Pancreas (tissue), 10 donors: Measurements from ENCODE around the gene MYRF. TPM values are rescaled to one million over a fixed set of nuclear protein-coding genes. Genes with fewer than 3 reads are reported as not detected.

Experiments used
- ATAC-seq, 4 donors: fragments of 200-7000 bp; cut with Tn5 transposase; one replicate each; pipeline versions ENCODE4 v1.8.0 to v1.9.1; 2020; ENCODE audit warnings: mild to moderate bottlenecking in 4 of 4, moderate library complexity in 4 of 4
- DNase-seq, 6 donors: peaks; one replicate each; pipeline ENCODE4 v3.0.0-alpha.2; 2020
- FAIRE-seq: peaks from 2 replicates; lab custom pipeline; 2012; peaks lifted over from hg19 to GRCh38; lab: Jason Lieb, UNC
- H3K27ac ChIP-seq, 4 donors: fragments of 200-600 bp; sonication (generic); 1 replicate in 3 of 4; 2 replicates in 1 of 4; pipeline versions ENCODE4 v1.5.0 to v1.8.0; 2020
- H3K27me3 ChIP-seq, 4 donors: fragments of 200-600 bp; one replicate each; pipeline ENCODE4 v1.8.0; 2021
- H3K36me3 ChIP-seq, 3 donors: fragments of 200-600 bp; sonication (generic) in 1 of 3; one replicate each; pipeline versions ENCODE4 v1.5.0 to v1.8.0; 2020 to 2021
- H3K4me1 ChIP-seq, 3 donors: fragments of 200-600 bp; one replicate each; pipeline ENCODE4 v1.8.0; 2021
- H3K4me3 ChIP-seq, 4 donors: fragments of 200-600 bp; sonication (generic) in 2 of 4; one replicate each; pipeline versions ENCODE4 v1.5.0 to v1.8.0; 2020 to 2021
- H3K9me3 ChIP-seq, 4 donors: fragments of 200-600 bp; one replicate each; pipeline ENCODE4 v1.8.0; 2021
- CTCF ChIP-seq, 4 donors: fragments of 200-600 bp; sonication (generic) in 3 of 4; IDR thresholded peaks; one replicate each; pipeline versions ENCODE4 v1.5.0 to v1.8.0; 2021; ENCODE audit warnings: antibody characterized with exemption in 4 of 4
- WGBS, 2 donors: extraction: QIAGEN DNeasy Blood & Tissue Kit; methylation state at CpG; one replicate each; pipeline ENCODE4 v1.1.7; 2013; 5-methylcytosine and 5-hydroxymethylcytosine counted together
- intact Hi-C, 3 donors: fragments of 100-400 bp; cut with DNase I; formaldehyde crosslinking; loops; one replicate each; pipeline versions ENCODE4 v1.11.1 to v1.14.2; 2022
- polyA plus RNA-seq, 2 donors: library from polyadenylated mRNA; stranded (reverse); fragments of 200-250 nt; gene quantifications; one replicate each; pipeline ENCODE4 v1.2.3, GENCODE V29; 2013
- total RNA-seq, 6 donors: library from RNA; stranded (reverse); fragmentation: NEBNext Ultra II Directional in 4 of 6; extraction: Animal tissue kit (Norgen Biotek cat#: 25700) in 4 of 6; gene quantifications; one replicate each; pipeline versions ENCODE4 v1.2.1 to v1.2.4, GENCODE V29; 2021 to 2023
- donor health status: healthy with polysubstance abuse.
- donor health status: DM: no; HTN: no; CAD: no; lungs with moderate emphysema.
- donor health status: DM: no; HTN: no; CAD: no.
- donor health status: control.
- donor health status: control.
- donor health status: Bipolar disorder and iron deficiency.
- donor health status: DM: yes; HTN: yes; CAD: no.
- donor health status: DM: no; HTN: no; CAD: no.
- donor health status: DM: no; HTN: no; CAD: no.
- donor health status: DM: yes; HTN: yes; CAD: no.

MYRF gene
- total and polyA plus RNA-seq, 8 donors: 19.1 to 69.3 (median 30.2) TPM

GRCh38 chr11:61756147-61756451 is 3.7 kb downstream of the MYRF start:
- peaks cover 31 to 45% (median 38%) of the 10 kb centered on the region in 3 donors for H3K4me1 ChIP-seq
- TF ChIP-seq CTCF (IDR thresholded peaks at IDR 0.05): no peak
- peak overlapping the region; percentile 92 to 97 (median 96) for H3K27ac ChIP-seq
- FAIRE-seq: no peak
- WGBS, 2 donors: 49 to 55% methylated on average over 3 to 4 of the region's 4 CpGs
- H3K36me3 ChIP-seq: no peaks in the 10 kb centered on the region
- no peak for ATAC-seq
- no peaks in the 10 kb centered on the region for H3K9me3 ChIP-seq
- H3K4me3 ChIP-seq: peak overlapping the region in 2 of 4 donors; percentile 72 to 82
- intact Hi-C loops: no loop called here
- DNase-seq: no peak
- H3K27me3 ChIP-seq: no peaks in the 10 kb centered on the region

- 7 to 15% methylated on average over 9 of the region's 9 CpGs for WGBS, 2 donors
- ATAC-seq: peak; percentile 84 to 89 (median 87)
- TF ChIP-seq CTCF (IDR thresholded peaks at IDR 0.05): no peak
- Histone ChIP-seq H3K4me1 (peaks cover 31 to 44% (median 38%) of the 10 kb centered on the region in 3 donors), H3K4me3 (peak overlapping the region in 2 of 4 donors; percentile 35 to 82), H3K27me3 (no peaks in the 10 kb centered on the region), H3K27ac (peak overlapping the region; percentile 92 to 97 (median 96)), H3K36me3 (no peaks in the 10 kb centered on the region), H3K9me3 (no peaks in the 10 kb centered on the region)
- no peak for FAIRE-seq
- intact Hi-C loops: no loop called here
- peak; percentile 77 to 94 (median 91) for DNase-seq
Measured at GRCh38 chr11:61756452-61757212, 4.2 kb downstream of the MYRF start.

GRCh38 chr11:61757213-61757862 is 4.9 kb downstream of the MYRF start:
- H3K27ac ChIP-seq: peak overlapping the region; percentile 92 to 97 (median 96)
- peak; percentile 9 to 37 (median 21) for ATAC-seq
- intact Hi-C loops: no loop called here
- 26 to 32% methylated on average over 15 of the region's 15 CpGs for WGBS, 2 donors
- FAIRE-seq: no peak
- no peaks in the 10 kb centered on the region for H3K27me3 ChIP-seq
- no peaks in the 10 kb centered on the region for H3K9me3 ChIP-seq
- no peaks in the 10 kb centered on the region for H3K36me3 ChIP-seq
- peaks cover 31 to 41% (median 38%) of the 10 kb centered on the region in 3 donors for H3K4me1 ChIP-seq
- H3K4me3 ChIP-seq: peak overlapping the region in 2 of 4 donors; percentile 28 to 35
- DNase-seq: peak in 1 of 6 donors; percentile 55
- TF ChIP-seq CTCF (IDR thresholded peaks at IDR 0.05): no peak

- WGBS, 2 donors: 66 to 73% methylated on average over 11 to 13 of the region's 13 CpGs
- ATAC-seq (no peak), DNase-seq (no peak), FAIRE-seq (no peak)
- TF ChIP-seq CTCF (IDR thresholded peaks at IDR 0.05): no peak
- no peaks in the 10 kb centered on the region for H3K36me3 ChIP-seq
- H3K27ac ChIP-seq: no peak overlapping the region
- intact Hi-C loops: no loop called here
- peaks cover 22 to 29% (median 22%) of the 10 kb centered on the region in 3 donors for H3K4me1 ChIP-seq
- H3K27me3 ChIP-seq: no peaks in the 10 kb centered on the region
- H3K4me3 ChIP-seq: no peak overlapping the region
- no peaks in the 10 kb centered on the region for H3K9me3 ChIP-seq
Measured at GRCh38 chr11:61760946-61761345, 8.5 kb downstream of the MYRF start.
